HG02852 (cell line): ENCODE results near the gene NETO2.

Experiments used
- ATAC-seq: cut with Tn5 transposase; IDR thresholded peaks from one replicate; pipeline ENCODE4 v1.9.1; 2021; ENCODE audit warnings: mild to moderate bottlenecking, moderate library complexity; ENCODE audit not compliant: unreplicated experiment

NETO2 gene

DNA sequence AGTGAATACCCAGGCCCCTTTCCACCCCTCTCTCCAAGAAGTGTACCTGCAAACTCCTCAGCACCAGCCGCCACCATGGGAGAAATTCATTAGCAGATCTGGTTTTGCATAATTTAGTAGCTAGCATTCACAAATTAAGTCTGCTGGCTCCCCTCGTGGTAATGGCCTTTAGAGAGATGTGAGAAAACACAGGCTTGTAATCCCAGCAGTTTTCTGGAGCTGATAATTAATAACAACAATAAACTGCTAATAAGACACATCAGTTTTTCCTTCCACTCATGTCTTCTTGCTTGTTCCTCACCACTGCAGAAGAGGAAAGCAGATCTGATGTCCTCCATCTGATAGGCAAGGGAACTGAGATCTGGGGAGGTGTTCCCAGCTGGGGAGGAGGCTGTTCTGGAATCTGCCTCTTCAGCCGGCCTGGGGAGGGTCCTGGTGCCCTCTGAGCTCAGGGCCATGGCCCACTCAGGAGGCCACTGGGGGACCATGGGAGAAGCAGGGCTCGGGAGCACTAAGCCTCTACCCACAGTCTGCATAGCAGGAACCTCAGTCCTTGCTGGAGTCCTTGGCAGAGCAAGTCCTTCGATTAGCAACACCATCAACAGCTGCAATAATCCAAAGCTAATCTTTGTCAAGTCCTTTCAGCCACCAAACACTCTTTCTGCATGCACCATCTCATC is 96.1 kb downstream of the NETO2 start:
- ATAC-seq = no peak

GRCh38 chr16:47046726-47047523 is 96.8 kb downstream of the NETO2 start:
- ATAC-seq = peak; percentile 74

- ATAC-seq = no peak
Measured at GRCh38 chr16:47045459-47045858, 98.3 kb downstream of the NETO2 start.

GRCh38 chr16:47045023-47045422 is 98.7 kb downstream of the NETO2 start:
- no peak for ATAC-seq

GRCh38 chr16:47043970-47044684 is 99.6 kb downstream of the NETO2 start:
- no peak for ATAC-seq

- ATAC-seq = no peak
Measured at GRCh38 chr16:47043200-47043599, 100.5 kb downstream of the NETO2 start.

GRCh38 chr16:47037746-47038458 is 105.8 kb downstream of the NETO2 start:
- ATAC-seq = peak; percentile 93

DNA sequence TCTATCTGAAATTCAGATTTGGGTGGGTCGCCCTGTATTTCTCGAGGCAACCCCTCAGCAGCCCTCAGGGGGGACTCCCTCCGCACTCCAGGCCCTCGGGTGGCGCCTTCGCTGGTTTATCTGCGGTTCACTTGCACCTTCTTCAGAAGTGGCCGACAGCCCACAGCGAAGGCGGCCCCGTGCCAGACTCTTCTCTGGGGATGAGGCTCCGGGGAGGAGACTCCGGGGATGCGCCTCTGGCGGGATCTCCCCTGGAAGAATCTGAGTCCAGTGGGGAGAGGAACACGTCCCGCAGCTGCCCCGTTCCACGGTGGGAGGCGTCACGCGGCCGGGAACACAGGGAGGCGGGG is 106.4 kb downstream of the NETO2 start:
- peak; percentile 38 for ATAC-seq

DNA sequence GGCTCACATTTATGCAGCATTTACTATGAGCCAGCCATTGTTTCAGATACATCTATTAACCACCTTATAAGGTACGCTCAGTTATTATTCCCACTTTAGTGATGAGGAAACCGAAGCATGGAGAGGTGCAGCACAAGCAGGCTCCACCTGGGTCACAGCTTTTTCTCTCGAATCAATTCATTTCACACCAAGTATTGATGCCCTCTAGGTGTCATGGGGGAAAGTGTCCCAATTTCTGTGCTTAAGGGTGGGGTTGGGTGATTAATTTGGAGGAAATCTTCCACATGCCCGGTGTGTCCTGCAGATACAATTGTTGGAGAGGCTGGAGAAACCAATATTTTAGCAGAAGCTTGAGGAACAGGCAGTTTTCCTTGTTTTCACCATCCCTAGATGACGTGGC is 107.5 kb downstream of the NETO2 start:
- ATAC-seq = no peak

GRCh38 chr16:47035436-47035835 is 108.3 kb downstream of the NETO2 start:
- ATAC-seq = no peak

DNA sequence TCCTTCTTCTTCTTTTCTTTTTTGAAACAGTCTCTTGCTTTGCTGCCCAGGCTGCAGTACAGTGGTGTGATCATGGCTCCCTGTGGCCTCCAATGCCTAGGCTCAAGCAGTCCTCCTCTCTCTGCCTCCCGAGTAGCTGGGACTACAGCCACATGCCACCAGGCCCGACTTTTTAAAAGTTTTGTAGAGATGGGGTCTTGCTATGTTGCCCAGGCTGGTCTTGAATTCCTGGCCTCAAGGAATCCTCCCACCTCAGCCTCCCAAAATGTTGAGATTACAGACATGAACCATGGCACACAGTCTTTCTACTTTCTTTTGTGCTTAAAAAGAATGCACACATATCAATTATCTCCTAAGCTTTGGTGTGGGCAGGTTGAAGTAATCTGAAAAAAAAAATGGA is 109.3 kb downstream of the NETO2 start:
- no peak for ATAC-seq

DNA sequence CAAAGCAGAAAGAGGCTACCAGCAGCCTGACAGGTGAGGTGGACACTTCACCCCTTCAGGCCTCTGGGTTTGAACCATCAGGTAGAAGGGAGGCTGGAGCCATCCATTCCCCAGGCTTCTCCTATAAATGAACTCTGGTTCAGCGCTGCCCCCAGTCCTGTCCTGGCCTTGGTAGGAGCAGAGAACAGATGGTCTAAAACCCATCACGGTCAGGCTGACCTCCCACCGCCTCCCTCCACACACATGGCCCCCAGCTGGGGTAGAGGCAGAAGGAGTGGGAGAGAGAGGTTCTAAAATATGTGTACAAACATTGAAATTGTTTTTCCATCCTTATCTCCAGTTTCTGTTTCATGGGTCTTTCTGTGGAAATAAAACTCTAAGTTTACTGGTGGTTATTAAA is 110.6 kb downstream of the NETO2 start:
- no peak for ATAC-seq

DNA sequence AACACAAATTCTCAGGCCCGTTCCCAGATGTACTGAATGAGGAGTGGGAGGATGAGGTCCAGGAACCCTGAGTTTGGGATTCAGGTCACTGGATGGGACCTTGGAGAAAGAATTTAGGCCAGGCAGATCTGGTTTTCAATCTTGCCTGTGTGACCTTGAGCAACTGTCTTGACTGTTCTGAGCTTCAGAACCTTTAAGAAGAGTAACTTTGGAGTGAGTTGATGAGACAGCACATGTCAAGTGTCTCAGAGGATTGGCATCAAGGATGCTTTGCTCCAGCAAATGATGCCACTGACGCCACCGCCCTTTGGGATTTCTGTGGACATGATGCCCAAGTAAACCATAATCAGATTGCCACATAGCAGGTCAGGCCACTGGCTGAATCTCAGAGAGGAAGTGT is 114.0 kb downstream of the NETO2 start:
- no peak for ATAC-seq

DNA sequence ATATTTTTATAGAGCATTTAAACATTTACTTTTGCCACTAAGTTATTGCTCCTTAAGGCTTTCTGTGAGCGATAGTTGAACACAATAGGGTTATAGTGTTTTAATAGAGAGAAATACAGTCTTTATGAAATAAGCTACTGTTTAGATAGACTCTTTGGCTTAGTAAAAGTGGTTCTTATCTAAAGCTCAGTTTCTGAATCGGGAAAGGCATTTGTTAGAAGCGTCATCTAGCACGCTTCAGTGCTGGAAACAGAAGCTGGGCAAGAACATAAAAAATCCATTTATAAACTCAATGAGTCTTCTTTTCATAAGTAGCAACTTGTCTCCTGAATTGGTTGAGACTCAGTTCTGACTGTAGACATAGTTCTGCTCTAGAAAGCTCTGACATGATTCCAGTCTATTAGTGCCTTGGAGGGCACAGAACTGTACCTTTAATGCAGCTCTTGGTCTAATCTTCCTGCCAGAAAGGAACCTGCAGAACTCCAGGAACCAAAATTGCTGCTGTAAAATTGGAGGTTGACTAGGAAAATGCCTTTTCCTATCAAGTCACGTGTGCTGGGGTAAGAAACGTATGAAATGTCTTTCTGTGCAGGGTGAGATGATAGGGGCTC is 114.9 kb downstream of the NETO2 start:
- ATAC-seq = no peak
